HG03571 (cell line): ENCODE measurements around the gene ARPP19.
"Not testable (repeated sequence)": the region's sequence is repeated elsewhere in the genome, so short reads cannot be mapped to it uniquely, and the experiment has no call there.

Experiments
- ATAC-seq: cut with Tn5 transposase; IDR thresholded peaks from one replicate; pipeline ENCODE4 v1.9.1; 2021; ENCODE audit not compliant: unreplicated experiment

ARPP19 gene, protein sequence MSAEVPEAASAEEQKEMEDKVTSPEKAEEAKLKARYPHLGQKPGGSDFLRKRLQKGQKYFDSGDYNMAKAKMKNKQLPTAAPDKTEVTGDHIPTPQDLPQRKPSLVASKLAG

DNA sequence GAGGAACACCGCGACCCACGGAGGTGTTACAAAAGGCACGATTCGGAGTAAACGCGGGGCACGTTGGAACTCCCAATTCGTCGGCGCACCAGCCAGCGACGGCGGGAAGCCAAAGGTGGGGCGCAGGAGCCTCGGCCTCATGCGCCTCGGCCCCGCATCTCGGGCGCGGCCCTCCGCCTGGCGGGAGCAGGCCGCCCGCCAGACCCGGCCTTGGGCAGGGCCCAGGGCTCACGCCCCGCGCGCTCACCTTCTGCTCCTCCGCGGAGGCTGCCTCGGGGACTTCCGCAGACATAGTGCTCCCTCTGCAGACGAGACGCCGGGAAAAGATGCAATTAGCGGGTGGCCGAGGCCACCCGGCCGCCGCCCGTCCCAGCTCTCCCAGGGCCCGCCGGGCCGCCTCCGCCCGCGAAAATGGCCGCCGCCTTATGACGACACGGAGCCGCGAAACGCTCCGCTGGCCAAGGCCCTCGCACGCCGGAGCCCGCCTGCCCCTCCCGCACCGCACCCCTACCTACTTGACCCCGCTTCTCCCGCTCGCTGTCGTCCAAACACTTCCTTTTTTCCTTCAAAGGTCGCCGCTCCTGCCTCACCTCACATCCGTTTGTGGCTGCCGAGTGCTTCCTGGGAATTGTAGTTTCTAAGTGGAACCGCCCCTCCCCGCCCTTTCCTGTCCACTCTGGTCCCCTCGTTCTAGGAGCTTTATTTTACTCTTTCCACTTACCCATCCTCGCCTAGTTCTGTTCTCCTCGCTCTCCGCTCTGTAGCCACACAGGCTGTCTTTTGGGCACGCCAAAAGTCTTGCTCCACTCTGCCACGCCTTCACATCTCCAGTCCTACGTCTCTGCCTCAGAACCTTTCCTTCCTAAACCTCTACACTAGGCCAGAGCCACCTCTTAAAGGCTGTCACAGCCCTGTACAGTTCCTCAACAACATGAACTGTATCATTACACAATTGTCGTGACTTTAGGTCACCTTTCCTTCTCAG, at the start of gene ARPP19:
Gene ARPP19 (minus strand): TSS at position 430 of the 985 bp plus-strand sequence. CDS start 138 bp downstream, at position 292.
- ATAC-seq: peak; percentile 71

DNA sequence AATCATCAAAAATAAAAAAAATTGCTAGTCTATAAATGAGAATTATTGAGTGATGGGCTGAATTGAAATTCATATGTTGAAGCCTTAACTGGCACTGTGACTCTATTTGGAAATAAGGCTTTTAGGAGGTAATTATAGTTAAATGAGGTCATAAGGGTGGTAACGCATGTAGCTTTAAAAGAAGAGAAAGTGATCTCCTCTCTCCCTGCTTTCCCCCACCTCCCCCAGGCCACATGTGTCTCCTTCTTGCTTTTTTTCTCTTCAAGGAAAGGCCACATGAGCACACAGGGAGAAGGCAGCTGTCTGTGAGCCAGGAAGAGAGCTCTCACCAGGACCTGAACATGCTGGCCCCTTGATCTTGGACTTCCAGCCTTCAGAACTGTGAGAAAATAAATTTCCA, 48.2 kb upstream of the ARPP19 start:
- no peak for ATAC-seq

DNA sequence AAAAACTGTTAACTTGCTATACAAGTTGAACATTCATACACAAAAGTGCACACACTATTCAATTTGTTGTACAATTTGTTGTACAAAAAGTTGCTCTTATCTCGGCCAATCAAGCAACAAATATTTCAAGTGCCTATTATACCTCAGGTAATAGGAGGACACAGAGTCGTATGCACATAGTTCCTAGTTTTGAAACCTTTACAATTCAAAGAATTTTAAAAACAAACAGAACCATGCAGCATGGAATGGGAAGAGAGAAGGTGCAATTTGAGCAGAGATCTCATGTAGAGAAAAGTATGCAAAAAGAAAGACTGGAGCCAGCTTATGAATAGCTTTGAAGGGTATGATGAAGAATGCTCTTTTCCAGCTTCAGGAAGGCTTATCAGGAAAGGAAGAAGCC, 46.5 kb upstream of the ARPP19 start:
- no peak for ATAC-seq

DNA sequence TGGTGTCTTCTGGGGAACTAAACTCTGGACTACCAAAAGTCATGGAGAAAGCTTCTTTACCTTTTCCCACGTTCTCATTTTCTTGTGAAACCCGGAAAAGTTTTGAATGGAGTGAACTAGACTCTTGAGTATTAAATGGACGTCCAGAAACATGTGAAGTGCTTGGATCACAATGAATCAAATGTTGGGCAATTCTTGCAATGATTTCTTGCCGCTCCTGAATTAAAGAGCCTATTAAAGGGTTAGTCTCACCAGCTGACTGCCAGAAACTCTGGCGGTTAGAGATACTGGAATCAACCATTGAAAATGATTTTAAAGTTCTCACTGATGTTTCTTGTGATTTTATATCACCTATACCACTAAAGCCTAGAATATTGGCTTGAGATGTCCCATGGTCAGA, 40.8 kb upstream of the ARPP19 start:
- no peak for ATAC-seq

DNA sequence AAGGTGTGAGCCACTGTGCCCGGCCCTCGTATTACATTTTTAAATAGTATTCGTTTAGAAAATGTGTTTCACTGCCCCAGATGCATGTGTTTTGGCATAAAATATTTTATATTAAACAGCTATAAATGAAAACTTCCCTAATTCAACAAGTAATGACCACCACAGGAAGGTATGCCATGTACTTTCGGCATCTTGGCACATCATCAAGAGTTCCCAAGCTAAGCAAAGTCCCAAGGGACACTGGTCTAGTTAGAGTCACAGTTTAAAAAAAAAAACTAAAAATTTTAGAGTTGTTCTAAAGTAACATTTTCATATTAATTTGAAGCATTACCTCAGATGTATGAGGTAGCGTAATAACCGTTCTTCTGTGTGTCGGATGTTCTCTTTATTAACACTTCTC, 15.6 kb upstream of the ARPP19 start:
- ATAC-seq: no peak

DNA sequence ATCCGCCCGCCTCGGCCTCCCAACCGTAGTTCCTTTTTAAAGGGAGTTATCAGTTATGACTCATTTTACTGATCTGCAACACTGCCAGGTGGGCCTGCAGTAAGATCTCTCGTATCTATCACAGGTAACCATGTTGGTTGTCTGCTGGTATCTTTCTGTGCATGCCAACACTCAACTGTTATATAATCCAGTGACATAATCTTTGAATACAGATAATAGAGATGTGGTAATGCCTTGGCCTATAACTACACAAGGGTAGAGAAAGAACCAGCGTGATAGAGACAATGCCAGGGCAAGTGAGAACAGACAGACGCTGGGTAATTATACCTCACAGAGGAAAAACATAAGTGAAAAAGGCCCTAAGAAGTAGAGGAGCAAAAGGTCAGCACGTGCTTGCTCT, 11.0 kb upstream of the ARPP19 start:
- no peak for ATAC-seq

DNA sequence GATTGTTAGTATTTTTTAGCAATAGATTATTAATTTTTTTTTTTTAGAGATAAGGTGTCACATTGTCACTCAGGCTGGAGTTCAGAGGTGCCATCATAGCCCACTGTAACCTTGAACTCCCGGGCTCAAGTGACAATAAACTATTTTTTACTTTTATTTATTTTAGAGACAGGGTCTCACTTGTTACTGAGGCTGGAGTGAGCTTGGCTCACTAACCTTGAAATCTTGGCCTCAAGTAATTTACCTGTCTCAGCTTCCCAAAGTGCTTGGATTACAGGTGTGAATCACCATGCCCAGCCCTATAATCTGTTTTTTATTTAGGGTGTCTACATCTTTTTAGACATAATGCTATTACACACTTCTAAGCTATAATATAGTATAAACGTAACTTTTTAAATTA, 7.9 kb upstream of the ARPP19 start:
- ATAC-seq: no peak

DNA sequence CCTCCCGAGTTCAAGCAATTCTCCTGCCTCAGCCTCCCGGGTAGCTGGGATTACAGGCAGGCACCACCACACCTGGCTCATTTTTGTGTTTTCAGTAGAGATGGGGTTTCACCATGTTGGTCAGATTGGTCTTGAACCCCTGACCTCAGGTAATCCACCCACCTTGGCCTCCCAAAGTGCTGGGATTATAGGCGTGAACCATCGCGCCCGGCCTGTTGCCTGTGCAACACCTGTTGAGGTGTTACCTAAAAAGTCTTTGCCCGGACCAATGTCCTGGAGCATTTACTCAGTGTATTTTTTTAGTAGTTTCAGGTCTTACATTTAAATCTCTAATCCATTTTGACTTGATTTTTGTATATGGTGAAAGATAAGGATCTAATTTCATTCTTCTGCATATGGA, 6.7 kb upstream of the ARPP19 start:
- ATAC-seq: not testable (repeated sequence)

DNA sequence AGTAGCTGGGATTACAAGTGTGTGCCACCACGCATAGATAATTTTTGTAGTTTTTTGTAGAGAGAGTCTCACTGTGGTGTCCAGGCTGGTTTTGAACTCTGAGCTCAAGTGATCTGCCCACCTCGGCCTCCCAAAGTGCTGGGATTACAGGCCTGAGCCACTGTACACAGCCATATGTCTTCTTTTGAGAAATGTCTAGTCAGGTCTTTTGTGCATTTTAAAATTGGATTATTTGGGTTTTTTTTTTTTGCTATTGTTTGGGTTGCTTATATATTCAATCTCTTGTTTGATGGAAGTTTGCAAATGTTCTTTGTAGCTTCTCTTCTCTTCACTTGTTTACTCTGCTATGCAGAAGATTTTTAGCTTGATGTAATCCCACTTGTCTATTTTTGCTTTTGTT, 6.2 kb upstream of the ARPP19 start:
- no peak for ATAC-seq

DNA sequence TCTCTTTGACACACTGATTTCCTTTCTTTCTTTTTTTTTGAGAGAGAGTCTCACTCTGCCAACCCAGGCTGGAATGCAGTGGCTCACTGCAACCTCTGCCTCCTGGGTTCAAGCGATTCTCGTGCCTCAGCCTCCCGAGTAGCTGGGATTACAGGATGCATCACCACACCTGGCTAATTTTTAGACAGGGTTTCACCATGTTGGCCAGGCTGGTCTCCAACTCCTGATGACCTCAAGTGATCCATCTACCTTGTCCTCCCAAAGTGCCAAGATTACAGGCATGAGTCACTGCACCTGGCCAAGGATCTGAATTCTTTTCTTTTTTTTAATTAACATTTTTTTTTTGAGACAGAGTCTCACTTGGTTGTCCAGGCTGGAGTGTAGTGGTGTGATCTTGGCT, 5.8 kb upstream of the ARPP19 start:
- ATAC-seq: not testable (repeated sequence)

DNA sequence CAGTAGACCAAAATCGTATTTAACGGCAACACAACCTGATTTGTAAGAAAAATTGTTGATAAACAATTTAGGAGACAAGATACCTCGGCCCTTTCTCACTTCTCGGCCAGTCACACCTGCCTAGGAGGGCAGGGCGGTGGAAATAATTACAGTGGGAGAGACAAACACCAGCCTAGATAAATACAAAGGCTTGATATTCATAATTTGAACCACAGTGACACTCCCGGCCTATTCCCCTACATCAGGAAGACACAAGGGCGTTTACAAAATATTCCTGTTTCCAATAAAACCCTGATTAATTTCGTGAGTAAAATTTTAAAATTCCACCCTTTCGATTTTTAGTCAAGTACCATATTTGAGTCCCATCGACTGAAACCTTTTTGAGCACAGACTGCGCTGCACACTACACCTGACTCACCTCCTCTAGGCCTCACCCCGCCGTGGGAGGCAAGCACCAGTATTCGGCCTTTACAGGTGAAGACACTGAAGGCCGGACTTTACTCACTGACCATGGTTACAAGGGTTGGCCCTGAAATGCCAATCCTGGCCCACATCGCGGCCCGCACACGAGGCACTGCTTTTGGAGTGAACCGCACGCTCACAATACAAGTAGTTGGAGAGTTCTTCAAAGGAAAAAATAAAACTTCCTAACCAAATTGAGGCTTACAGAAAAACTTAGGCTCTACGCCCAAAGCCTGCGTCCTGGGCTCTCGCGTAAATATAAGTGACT, 794 bp downstream of the ARPP19 start:
- ATAC-seq: no peak

DNA sequence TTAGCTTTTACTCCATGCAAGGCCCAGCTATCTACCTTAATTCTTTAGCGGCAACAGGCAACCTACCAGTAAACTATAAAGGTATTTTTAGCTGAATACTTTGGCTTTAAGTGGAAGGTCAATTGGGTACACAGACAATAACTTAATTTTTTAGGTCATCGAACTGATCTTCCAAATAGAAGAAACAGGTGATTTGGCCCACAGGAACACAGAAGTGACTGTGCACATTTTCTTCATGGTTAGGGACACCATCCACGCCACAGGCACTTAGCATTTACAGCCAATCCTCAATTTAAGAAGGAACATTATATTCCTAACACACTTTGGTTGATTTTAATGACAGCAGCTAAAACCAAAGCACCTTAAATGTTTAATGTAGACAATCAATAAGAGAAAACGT, 1.9 kb downstream of the ARPP19 start:
- ATAC-seq: no peak

DNA sequence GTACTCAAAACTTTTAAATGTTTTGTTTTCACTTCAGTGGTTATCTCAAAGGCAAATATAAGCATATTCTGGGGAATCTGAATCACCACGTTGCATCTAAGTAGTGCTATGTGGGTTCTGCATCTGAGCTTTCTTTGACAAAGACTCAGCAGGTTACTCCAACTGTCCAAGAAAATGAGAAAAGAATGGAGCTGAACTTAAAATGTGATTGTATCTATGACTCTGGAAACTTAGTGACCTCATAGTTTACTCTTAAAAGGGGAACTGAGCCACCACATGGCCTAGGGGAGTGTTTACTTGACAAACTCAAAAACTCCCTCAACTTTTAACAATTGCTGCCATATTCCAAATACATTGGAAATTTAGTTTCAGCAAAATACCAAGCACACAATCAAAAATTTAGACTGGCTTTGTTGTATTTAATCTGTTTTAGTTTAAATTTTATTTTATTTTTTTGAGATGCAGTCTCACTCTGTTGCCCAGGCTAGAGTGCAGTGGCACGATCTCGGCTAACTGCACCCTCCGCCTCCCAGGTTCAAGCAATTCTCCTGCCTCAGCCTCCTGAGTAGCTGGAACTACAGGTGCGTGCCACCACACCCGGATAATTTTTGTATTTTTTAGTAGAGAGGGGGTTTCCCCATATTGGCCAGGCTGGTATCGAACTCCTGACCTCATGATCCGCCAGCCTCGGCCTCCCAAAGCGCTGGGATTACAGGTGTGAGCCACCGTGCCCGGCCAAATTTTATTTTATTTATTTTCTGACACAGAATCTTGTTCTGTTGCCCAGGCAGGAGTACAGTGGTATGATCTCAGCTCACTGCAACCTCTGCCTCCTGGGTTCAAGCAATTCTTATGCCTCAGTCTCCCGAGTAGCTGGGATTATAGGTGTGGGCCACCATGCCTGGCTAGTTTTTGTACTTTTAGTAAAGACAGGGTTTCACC, 3.1 kb downstream of the ARPP19 start:
- peak; percentile 44 for ATAC-seq

DNA sequence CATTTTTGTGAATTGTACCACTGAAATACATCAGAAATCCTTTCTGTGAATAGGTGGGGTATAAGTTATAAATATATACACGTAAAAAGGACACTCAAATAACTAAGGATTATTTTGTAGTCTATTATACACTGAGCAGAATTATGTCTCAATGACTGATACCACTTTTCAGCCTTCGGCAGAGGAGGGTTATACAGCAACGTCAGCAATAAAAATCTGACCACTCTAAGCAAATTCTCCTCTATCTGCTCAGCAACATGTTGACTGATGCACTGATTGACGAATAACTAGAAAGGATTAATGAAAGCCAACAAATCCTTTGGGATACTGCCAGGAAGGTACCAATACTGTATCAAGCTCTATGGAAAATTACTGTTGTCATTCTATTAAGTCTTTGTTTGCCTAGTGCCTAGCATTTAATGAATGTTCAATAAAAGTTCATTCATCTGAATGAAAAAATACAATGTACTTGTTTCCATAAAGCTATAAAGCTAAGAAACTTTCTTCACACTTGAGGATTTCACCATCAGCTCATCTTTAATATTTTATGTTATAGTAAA, 5.2 kb downstream of the ARPP19 start:
- no peak for ATAC-seq

DNA sequence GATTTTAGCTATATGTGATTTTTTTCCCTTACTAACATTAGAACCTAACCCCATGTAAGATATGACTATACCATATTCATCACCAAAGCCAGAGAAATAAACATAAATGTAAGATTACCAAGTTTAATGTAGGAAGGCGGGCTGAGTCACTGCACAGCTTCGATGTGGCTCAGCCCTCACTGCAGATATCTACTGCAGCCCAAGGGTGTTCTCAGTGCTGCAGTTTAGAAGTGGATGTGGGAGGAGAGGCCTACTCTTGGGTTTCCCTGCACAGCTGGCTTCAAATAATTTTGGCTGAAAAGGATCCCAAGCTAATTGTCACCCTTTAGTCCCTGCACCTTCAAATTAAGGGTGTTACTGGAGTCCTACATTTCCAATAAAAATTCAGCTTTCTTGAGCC, 9.3 kb downstream of the ARPP19 start:
- ATAC-seq: no peak

DNA sequence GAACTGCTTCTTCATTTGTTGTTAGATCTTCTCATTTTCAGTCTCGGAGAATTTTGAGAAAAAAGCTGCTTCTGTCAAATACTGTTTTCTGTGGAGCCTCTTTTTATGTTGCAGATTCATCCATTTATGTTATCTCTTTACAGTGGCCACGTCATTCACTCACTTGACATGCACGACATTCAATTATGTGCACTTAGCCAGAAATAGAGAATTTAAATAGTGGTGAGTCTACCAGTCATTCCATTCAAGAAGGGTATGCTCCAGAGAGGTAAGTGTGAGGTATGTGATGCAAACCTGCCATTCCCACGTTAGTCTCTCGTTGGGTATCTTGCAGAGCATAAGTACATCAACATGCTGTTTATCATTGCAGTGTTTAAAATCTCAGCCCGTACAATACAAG, 9.8 kb downstream of the ARPP19 start:
- no peak for ATAC-seq

DNA sequence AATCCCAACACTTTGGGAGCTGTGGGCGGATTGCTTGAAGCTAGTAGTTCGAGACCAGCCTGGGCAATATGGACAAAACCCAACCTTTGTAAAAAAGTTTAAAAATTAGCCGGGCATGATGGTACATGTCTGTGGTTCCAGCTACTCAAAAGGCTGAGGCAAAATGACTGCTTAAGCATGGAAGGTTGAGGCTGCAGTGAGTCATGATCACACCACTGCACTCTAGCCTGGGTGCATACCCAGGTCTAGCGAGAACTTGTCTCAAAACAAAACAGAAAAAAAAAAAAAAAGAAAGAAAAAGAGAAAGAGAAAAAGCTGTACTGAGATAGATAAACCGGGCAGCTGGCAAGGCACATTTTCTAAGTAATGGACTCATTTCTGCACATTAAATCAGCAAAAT, 10.6 kb downstream of the ARPP19 start:
- peak; percentile 90 for ATAC-seq

DNA sequence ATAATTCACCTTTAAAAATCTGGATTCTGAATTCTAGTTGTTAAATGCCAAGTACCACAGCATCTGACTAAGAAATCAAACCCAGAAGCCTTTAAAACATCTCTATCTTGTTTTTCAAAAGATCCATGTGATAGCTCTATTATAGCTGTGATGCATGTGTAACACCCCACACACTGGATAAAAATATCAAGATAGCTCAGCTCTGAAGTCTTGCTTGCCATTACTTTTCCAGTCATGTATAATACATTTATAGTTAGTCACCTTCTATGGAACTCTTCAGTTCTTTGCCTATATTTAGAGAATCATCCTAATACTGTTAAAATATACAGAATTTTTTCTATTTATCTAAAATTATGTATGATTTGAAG, 11.6 kb downstream of the ARPP19 start:
- ATAC-seq: no peak

DNA sequence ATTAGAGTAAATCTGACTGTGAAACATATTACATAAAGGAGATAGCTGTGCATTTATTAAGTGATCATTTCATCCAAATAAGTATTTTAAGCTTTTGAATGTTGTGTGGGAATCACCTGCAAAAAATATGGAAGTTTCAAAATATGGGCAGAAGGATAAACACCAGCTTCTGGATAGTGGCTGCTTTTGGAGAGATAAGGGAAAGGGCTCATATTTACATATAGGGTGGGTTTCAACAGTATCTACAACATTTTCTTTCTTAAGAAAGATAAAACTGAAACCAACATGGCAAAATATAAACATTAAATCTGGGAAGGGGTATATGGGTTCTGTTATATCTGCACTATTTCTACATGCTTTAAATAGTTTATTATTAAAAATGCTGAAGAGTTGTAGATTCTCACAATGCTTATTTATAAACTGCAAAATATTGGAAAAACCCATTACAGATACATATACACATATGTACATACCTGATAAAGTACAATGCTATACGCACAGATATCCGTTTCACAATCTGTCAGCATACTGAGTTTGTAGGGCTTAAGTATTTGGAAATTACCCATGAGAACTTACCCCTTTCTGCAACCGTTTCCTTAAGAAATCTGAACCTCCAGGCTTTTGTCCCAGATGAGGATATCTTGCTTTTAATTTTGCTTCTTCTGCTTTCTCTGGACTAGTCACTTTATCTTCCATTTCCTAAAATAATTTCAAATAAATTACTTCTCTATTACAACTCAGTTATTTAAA, 12.1 kb downstream of the ARPP19 start:
- ATAC-seq: no peak

DNA sequence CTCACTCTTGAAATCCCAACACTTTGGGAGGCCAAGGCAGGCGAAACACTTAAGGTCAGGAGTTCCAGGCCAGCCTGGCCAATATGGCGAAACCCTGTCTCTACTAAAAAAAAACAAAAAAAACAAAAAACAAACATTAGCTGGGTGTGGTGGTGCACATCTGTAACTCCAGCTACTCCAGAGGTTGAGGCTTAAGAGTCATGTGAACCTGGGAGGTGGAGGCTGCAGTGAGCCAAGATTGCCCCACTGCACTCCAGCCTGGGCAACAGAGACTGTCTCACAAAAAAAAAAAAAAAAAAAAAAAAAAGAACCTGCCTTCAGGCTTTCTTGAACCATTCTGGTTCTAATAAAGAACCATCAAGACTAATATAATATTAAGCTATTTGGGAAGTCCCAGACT, 16.5 kb downstream of the ARPP19 start:
- no peak for ATAC-seq
